ENCODE results near the gene CRACR2B. TPM values are rescaled to one million over a fixed set of nuclear protein-coding genes. Genes with fewer than 3 reads are reported as not detected.

CRACR2B gene
- total RNA-seq, 4 donors from 2014 or later, result 82.7 to 373 (median 210) TPM

DNA sequence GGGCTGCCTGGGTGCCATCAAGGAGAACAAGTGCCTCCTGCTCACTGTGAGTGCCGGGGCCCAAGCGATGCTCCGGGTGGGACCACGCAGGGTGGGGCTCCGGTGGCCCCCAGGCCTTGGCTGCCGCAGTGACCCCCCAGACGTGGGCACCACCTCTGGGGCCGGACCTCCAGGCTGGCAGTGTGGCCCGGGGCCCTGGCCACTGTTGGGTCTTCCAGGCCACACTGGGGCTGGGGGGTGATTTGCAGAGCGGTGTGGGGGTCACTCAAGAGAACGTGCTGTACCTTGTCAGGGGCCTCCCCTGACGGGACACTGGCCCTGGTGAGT lies 34.9 kb downstream of the CRACR2B start:
- in situ Hi-C loops (cut with MboI; ENCODE audit: low pct_ligation_motif_present in 1 of 4, low pct_unique_long_range_greater_than_20kb in 1 of 4, low sequenced_read_pairs in 3 of 4), result loop anchor here in 2 of 4 donors (25.0 kb wide), 1 partner anchor 175 kb away; the partner anchor contains the start of gene MUC6 (in 2 of the 2)
- no peak overlapping the region for H3K27ac ChIP-seq
- H3K27me3 ChIP-seq, result peaks cover 37% of the 10 kb centered on the region
- H3K9me3 ChIP-seq, result no peaks in the 10 kb centered on the region
- peaks cover 11 to 22% (median 14%) of the 10 kb centered on the region in 4 donors for H3K4me1 ChIP-seq
- intact Hi-C loops (cut with DNase I; ENCODE audit: low total_unique reads), result no loop called here
- TF ChIP-seq EP300 (IDR thresholded peaks at IDR 0.05; ENCODE audit: low read depth), result no peak
- TF ChIP-seq, protein P1, sequence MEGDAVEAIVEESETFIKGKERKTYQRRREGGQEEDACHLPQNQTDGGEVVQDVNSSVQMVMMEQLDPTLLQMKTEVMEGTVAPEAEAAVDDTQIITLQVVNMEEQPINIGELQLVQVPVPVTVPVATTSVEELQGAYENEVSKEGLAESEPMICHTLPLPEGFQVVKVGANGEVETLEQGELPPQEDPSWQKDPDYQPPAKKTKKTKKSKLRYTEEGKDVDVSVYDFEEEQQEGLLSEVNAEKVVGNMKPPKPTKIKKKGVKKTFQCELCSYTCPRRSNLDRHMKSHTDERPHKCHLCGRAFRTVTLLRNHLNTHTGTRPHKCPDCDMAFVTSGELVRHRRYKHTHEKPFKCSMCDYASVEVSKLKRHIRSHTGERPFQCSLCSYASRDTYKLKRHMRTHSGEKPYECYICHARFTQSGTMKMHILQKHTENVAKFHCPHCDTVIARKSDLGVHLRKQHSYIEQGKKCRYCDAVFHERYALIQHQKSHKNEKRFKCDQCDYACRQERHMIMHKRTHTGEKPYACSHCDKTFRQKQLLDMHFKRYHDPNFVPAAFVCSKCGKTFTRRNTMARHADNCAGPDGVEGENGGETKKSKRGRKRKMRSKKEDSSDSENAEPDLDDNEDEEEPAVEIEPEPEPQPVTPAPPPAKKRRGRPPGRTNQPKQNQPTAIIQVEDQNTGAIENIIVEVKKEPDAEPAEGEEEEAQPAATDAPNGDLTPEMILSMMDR (IDR thresholded peaks at IDR 0.05), result no peak
- WGBS, 2 donors (ENCODE audit: low coverage in 1 of 2), result 58% methylated on average over 12 of the region's 12 CpGs; no CpG with 5 or more reads in 1 of the 2 donors
- no peaks in the 10 kb centered on the region for H3K36me3 ChIP-seq
- no peak for DNase-seq
- H3K4me3 ChIP-seq, result no peak overlapping the region

DNA sequence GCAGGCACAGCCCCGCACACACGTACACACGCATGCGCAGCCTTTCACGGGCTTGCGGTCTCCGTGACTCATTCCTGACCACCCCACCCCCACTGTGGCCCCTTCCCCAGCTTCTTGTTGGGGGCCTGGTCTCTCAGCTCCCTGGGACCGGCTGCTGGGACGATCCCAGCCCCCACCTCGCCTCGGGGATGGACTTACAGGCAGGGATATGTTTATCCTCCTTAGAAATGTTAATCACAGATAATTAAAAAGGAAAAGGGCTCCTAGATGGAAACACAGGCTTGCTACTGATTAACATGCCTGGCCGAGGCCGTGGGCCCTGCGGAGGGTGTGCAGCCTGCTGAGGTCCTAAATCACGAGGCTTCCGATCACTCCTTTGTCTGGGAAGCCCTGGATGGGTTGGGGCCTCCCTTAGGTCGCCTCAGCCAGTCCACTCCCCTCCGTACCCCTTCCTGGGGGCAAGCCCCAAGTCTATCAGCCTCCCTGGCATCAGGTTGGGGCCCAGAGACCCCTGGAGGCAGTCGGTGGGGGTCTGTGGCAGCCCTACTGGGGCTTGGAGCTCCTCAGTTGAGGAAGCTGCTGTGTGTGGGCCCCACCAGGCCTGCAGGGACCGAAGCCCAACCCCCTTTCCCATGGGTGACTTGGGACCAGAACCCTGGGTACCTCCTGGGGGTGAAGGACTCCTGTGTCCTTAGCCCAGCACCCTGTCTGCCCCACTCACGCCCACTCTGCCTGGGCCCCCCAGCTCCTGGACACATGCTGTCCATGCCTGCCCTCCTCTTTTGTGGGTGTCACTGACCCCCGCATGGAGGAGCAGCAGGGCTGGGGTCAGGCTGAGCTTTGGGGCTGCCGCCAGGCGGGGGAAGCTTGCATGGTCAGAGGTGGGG lies 35.5 kb downstream of the CRACR2B start:
- 53% methylated on average over 19 of the region's 24 CpGs; no CpG with 5 or more reads in 1 of the 2 donors for WGBS, 2 donors (ENCODE audit: low coverage in 1 of 2)
- Histone ChIP-seq H3K27ac (no peak overlapping the region), H3K27me3 (peaks cover 37% of the 10 kb centered on the region), H3K36me3 (no peaks in the 10 kb centered on the region), H3K9me3 (no peaks in the 10 kb centered on the region), H3K4me1 (peaks cover 11 to 22% (median 14%) of the 10 kb centered on the region in 4 donors), H3K4me3 (no peak overlapping the region)
- in situ Hi-C loops (cut with MboI; ENCODE audit: low pct_ligation_motif_present in 1 of 4, low pct_unique_long_range_greater_than_20kb in 1 of 4, low sequenced_read_pairs in 3 of 4) (loop anchor here in 2 of 4 donors (25.0 kb wide), 1 partner anchor 174 kb away; the partner anchor contains the start of gene MUC6 (in 2 of the 2)), intact Hi-C loops (cut with DNase I; ENCODE audit: low total_unique reads) (no loop called here)
- TF ChIP-seq, protein P1 (IDR thresholded peaks at IDR 0.05), result no peak
- TF ChIP-seq POLR2AphosphoS5 (IDR thresholded peaks at IDR 0.05) (no peak), EP300 (IDR thresholded peaks at IDR 0.05; ENCODE audit: low read depth) (no peak)
- DNase-seq, result no peak

DNA sequence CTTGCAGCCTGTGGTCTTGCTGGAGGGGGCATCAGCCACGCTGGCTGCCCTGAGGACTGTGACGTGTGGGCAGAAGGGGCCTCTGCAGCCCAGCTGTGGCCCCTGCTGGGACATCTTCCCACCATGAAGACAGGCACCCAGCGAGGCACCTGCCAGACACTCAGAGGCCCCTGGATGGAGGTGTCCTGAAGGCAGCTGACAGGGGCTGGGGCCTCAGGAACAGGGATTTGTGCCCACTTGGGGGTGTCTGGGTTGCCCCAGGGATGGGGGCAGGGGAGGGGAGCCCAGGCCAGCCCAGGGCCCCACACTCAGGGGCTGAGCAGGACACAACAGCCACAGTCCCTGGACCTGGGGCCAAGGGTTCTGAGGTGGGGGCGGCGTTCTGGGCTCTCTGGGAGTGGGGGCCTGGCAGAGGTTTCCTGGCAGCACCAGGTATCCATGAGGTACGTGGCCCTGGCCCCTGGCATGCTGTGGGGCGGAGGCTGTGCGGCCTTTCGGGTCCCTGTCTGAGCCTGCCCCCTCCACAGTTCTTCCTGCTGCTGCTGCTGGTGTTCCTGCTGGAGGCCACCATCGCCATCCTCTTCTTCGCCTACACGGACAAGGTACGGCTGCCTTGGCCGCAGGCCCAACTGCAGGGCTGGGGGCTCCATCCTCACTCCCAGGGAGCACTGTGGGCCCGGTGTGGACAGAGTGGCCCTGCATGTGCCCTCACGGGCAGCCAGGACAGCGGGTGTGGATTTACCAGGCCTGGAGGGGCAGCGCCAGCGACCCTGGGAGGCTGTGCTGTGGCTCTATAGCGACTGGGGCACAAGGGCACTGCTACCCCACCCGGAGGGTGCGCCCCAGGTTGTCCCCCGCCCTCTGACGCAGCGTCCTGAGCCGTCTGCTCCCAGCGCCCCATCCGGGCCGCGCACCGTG lies 36.5 kb downstream of the CRACR2B start:
- Histone ChIP-seq H3K36me3 (no peaks in the 10 kb centered on the region), H3K9me3 (no peaks in the 10 kb centered on the region), H3K4me3 (no peak overlapping the region), H3K27me3 (peaks cover 37% of the 10 kb centered on the region), H3K4me1 (peaks cover 11 to 22% (median 14%) of the 10 kb centered on the region in 4 donors), H3K27ac (no peak overlapping the region)
- intact Hi-C loops (cut with DNase I; ENCODE audit: low total_unique reads), result no loop called here
- in situ Hi-C loops (cut with MboI; ENCODE audit: low pct_ligation_motif_present in 1 of 4, low pct_unique_long_range_greater_than_20kb in 1 of 4, low sequenced_read_pairs in 3 of 4), result loop anchor here in 2 of 4 donors (25.0 kb wide), 1 partner anchor 173 kb away; the partner anchor contains the start of gene MUC6 (in 2 of the 2)
- TF ChIP-seq POLR2A (IDR thresholded peaks at IDR 0.05), result no peak
- no peak for TF ChIP-seq EP300 (IDR thresholded peaks at IDR 0.05; ENCODE audit: low read depth)
- TF ChIP-seq POLR2AphosphoS5 (IDR thresholded peaks at IDR 0.05), result no peak
- TF ChIP-seq, protein P1 (IDR thresholded peaks at IDR 0.05), result no peak
- no peak for DNase-seq
- WGBS, 2 donors (ENCODE audit: low coverage in 1 of 2), result 69% methylated on average over 28 of the region's 31 CpGs; no CpG with 5 or more reads in 1 of the 2 donors

DNA sequence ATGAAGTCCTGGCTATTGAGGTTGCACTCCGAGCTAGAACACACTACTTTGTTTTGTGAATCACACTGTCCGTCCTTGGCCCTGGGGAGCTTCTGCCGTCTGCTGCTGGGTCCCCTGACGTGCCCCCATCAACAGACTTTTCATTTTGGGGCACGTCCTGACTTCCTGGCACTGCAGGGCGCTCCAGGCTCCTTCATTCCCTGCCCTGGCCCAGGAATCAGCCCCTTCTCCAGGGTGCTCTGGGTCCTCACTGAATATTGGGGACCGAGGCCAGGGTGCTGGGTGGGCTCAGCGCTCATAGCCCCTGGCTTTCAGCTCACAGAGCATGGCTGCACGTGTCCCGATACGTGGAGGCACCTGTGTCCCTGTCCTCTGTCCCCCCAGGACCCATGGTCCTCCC lies 37.2 kb downstream of the CRACR2B start:
- H3K9me3 ChIP-seq, result no peaks in the 10 kb centered on the region
- no peak for DNase-seq
- no peaks in the 10 kb centered on the region for H3K36me3 ChIP-seq
- intact Hi-C loops (cut with DNase I; ENCODE audit: low total_unique reads) (no loop called here), in situ Hi-C loops (cut with MboI; ENCODE audit: low pct_ligation_motif_present in 1 of 4, low pct_unique_long_range_greater_than_20kb in 1 of 4, low sequenced_read_pairs in 3 of 4) (loop anchor here in 2 of 4 donors (25.0 kb wide), 1 partner anchor 172 kb away; the partner anchor contains the start of gene MUC6 (in 2 of the 2))
- TF ChIP-seq POLR2A (IDR thresholded peaks at IDR 0.05) (no peak), EP300 (IDR thresholded peaks at IDR 0.05; ENCODE audit: low read depth) (no peak), POLR2AphosphoS5 (IDR thresholded peaks at IDR 0.05) (no peak)
- TF ChIP-seq, protein P1 (IDR thresholded peaks at IDR 0.05), result no peak
- H3K27me3 ChIP-seq, result peaks cover 37% of the 10 kb centered on the region
- H3K27ac ChIP-seq, result no peak overlapping the region
- peaks cover 5 to 16% (median 8%) of the 10 kb centered on the region in 4 donors for H3K4me1 ChIP-seq
- 48% methylated on average over 11 of the region's 11 CpGs; no CpG with 5 or more reads in 1 of the 2 donors for WGBS, 2 donors (ENCODE audit: low coverage in 1 of 2)
- no peak overlapping the region for H3K4me3 ChIP-seq

All from transverse colon (tissue), 4 donors.